Activated CD4-positive, CD25-positive, alpha-beta regulatory T cell (primary cell): ENCODE data around the gene FKBP1A.

Source experiments
- DNase-seq, 4 experiments: peaks; one replicate each; lab custom pipeline; 2025; lab: John Stamatoyannopoulos, UW

FKBP1A gene

GRCh38 chr20:1386323-1386722 is 6.5 kb downstream of the FKBP1A start:
- no peak for DNase-seq

GRCh38 chr20:1383623-1384404 is 9.0 kb downstream of the FKBP1A start:
- DNase-seq = no peak

GRCh38 chr20:1382670-1383069 is 10.2 kb downstream of the FKBP1A start:
- no peak for DNase-seq

GRCh38 chr20:1381753-1382591 is 10.9 kb downstream of the FKBP1A start:
- DNase-seq = no peak

- DNase-seq = no peak
Measured at GRCh38 chr20:1378735-1379125, 14.1 kb downstream of the FKBP1A start.

- DNase-seq = no peak
Measured at GRCh38 chr20:1377984-1378734, 14.7 kb downstream of the FKBP1A start.

GRCh38 chr20:1377341-1377871 is 15.4 kb downstream of the FKBP1A start:
- DNase-seq = no peak

GRCh38 chr20:1376408-1377270 is 16.2 kb downstream of the FKBP1A start:
- DNase-seq = no peak

- no peak for DNase-seq
Measured at GRCh38 chr20:1376007-1376406, 16.8 kb downstream of the FKBP1A start.

GRCh38 chr20:1375515-1375914 is 17.3 kb downstream of the FKBP1A start:
- DNase-seq = no peak

- DNase-seq = no peak
Measured at GRCh38 chr20:1374246-1374645, 18.6 kb downstream of the FKBP1A start.

- DNase-seq = no peak
Measured at GRCh38 chr20:1373614-1374013, 19.2 kb downstream of the FKBP1A start.

- DNase-seq = no peak
Measured at GRCh38 chr20:1373036-1373435, 19.8 kb downstream of the FKBP1A start.

GRCh38 chr20:1371830-1372539 is 20.9 kb downstream of the FKBP1A start:
- no peak for DNase-seq

- no peak for DNase-seq
Measured at GRCh38 chr20:1371202-1371782, 21.6 kb downstream of the FKBP1A start.

GRCh38 chr20:1370548-1371110 is 22.2 kb downstream of the FKBP1A start:
- DNase-seq = no peak

- no peak for DNase-seq
Measured at GRCh38 chr20:1369970-1370369, 22.9 kb downstream of the FKBP1A start.

GRCh38 chr20:1368448-1369199 is 24.2 kb downstream of the FKBP1A start:
- DNase-seq = no peak

- DNase-seq = no peak
Measured at GRCh38 chr20:1367479-1367878, 25.4 kb downstream of the FKBP1A start.
